GM12864 (cell line): ENCODE results near the gene EXOSC10.
A peak's percentile ranks its signal among the peaks of the same experiment; 100 is the strongest.
"Not testable (repeated sequence)": the region's sequence is repeated elsewhere in the genome, so short reads cannot be mapped to it uniquely, and the experiment has no call there.

Source experiments
- DNase-seq: peaks from one replicate; pipeline ENCODE4 v3.0.0-alpha.2; 2011; ENCODE audit warnings: low read depth
- H3K4me3 ChIP-seq: 2 replicates; pipeline ENCODE4 v1.5.1; 2011; ENCODE audit warnings: mild to moderate bottlenecking, low read depth, low read length, control low read depth
- TF ChIP-seq, protein P1 (sequence below): IDR thresholded peaks from 2 replicates; pipeline ENCODE4 v1.5.1; 2011; ENCODE audit warnings: low read depth, mild to moderate bottlenecking, moderate library complexity, low read length, control low read depth, inconsistent platforms; ENCODE audit errors: missing control alignments

Gene EXOSC10

DNA sequence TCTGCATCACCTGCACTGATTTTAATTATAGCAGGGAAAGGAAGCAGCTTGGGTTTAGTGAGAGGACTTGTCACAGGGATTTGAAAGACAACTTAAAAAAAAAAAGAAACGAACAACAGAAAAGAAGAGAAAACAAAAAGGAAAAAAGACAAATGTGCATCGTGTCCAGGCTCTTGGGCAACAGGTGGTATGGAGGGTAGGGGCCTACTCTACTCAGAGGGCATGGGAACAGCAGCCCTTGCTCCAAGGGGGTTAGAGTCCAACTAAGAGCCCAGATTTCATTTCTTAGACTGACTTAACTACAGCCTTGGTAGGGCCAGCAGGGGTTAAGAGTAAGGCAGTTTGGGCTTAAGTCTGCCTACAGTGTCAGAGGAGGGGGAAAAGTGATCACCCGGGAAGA is 15.3 kb upstream of the EXOSC10 start:
- H3K4me3 ChIP-seq = no peak overlapping the region
- no peak for DNase-seq
- TF ChIP-seq, protein P1, sequence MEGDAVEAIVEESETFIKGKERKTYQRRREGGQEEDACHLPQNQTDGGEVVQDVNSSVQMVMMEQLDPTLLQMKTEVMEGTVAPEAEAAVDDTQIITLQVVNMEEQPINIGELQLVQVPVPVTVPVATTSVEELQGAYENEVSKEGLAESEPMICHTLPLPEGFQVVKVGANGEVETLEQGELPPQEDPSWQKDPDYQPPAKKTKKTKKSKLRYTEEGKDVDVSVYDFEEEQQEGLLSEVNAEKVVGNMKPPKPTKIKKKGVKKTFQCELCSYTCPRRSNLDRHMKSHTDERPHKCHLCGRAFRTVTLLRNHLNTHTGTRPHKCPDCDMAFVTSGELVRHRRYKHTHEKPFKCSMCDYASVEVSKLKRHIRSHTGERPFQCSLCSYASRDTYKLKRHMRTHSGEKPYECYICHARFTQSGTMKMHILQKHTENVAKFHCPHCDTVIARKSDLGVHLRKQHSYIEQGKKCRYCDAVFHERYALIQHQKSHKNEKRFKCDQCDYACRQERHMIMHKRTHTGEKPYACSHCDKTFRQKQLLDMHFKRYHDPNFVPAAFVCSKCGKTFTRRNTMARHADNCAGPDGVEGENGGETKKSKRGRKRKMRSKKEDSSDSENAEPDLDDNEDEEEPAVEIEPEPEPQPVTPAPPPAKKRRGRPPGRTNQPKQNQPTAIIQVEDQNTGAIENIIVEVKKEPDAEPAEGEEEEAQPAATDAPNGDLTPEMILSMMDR = no peak

DNA sequence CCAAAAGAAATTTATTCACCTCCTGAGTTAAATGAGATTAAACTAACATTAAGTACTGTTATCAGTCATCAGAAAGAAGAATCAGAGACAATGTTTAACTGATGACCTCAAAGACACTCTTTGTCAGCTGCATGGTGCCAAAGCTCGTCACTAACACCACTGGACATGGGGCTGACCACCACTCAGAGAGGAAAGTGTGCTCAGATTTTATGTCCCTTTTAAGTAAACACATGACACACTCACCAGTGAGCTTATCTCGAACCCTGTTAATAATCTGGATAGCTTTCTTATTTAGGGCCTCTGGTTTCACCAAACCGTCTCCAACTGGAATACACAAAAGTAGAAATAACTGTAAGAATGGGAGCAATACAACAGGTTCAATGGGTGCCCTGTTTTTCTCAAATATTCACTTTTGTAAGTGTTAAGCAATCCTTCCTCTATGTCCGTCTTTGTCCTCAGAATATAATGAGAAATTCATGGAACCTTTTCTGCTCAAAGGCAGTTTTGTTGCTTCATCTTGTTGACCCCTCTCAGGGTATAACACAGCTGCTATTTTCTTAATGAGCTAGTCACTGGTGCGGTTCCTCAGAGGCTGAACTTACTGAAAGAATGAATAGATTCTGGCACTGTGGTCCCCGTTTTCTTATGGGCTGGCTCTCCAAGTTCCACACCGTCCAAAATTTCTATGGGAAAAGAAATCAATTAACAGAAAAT is 9.5 kb upstream of the EXOSC10 start:
- TF ChIP-seq, protein P1 = no peak
- H3K4me3 ChIP-seq = no peak overlapping the region
- DNase-seq = no peak

DNA sequence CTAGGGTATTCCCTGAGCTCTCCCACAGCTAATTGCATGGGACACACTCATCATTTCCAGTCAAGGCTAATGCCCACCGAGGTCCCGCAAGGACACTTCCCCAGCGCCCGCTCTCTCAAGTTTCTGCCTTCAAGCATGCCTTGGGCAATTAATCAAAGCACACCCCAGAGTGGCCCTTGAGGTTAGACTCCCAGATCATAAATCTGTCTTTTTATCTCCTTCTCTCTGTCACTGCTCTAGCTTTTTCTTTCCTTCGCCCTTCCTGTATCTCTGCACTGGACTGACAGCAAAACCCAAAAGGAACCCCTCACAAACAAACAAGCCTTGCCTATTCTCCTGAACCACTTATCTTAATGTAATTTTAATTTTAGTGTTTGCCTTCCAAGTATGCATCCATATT is 7.9 kb upstream of the EXOSC10 start:
- TF ChIP-seq, protein P1 = no peak
- no peak for DNase-seq
- no peak overlapping the region for H3K4me3 ChIP-seq

DNA sequence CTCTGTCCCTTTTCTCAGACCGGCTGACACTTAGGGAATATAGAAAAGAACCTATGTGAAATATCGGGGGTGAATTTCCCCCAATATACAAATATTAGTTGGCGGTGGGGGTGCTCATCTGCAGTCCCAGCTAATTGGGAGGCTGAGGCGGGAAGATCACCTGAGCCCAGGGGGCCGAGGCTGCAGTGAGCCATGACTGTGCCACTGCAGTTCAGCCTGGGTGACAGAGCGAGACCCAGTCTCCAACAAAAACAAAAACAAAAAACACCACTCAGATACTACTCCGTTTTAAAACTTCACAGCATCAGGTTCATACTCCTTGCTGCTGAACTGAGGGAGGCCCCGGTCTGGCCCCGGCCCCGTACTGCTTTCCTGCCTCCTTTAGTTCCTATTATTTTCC is 5.9 kb upstream of the EXOSC10 start:
- TF ChIP-seq, protein P1 = no peak
- DNase-seq = no peak
- H3K4me3 ChIP-seq = no peak overlapping the region

DNA sequence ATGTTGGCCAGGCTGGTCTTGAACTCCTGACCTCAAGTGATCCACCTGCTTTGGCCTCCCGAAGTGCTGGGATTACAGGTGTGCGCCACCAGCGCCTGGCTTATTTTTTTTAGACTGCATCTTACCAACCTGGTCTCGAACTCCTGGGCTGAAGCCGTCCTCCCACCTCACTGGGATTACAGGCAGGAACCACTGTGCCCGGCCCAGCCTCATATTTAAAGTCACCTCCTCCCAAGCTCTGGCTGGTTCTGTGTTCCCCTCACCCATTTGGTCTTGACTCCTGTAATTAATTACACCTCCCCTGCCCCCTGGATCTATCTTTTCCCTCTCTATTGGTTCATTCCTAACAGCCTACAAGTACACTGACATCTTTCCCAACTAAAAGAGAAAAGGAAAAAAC is 1.7 kb upstream of the EXOSC10 start:
- no peak overlapping the region for H3K4me3 ChIP-seq
- TF ChIP-seq, protein P1 = no peak
- DNase-seq = no peak

GRCh38 chr1:11100806-11101205 is 1.1 kb upstream of the EXOSC10 start:
- DNase-seq, H3K4me3 ChIP-seq: not testable (repeated sequence)

- DNase-seq = no peak
- TF ChIP-seq, protein P1 = no peak
- H3K4me3 ChIP-seq = peak overlapping the region; percentile 100
These were observed 452 bp upstream of the EXOSC10 start for GRCh38 chr1:11100149-11100493.
